SK-MEL-5 (cell line): Measurements from ENCODE around the gene DQX1. TPM values are rescaled to one million over a fixed set of nuclear protein-coding genes. Genes with fewer than 3 reads are reported as not detected.
A peak's percentile ranks its signal among the peaks of the same experiment; 100 is the strongest.
"Not testable (repeated sequence)": the region's sequence is repeated elsewhere in the genome, so short reads cannot be mapped to it uniquely, and the experiment has no call there.

Experiments used
- DNase-seq: peaks from one replicate; pipeline ENCODE4 v3.0.0-alpha.2; 2016; ENCODE audit warnings: low read depth, low spot score
- in situ Hi-C: cut with HindIII; loops from 2 replicates; pipeline ENCODE4 v1.10.0; 2016; ENCODE audit warnings: low sequenced_read_pairs, high pct_unique_total_duplicates, low pct_unique_long_range_greater_than_20kb
- polyA plus RNA-seq, 2 experiments: library from polyadenylated mRNA; depleted of rRNA; stranded (reverse); fragments of >200 nt; gene quantifications; 2 replicates each; pipeline ENCODE4 v1.2.3, GENCODE V29; 2015
- total RNA-seq: library from RNA; depleted of rRNA; stranded (reverse); fragments of >200 nt; shearing (Covaris generic); gene quantifications from 2 replicates; pipeline ENCODE4 v1.2.3, GENCODE V29; 2014; rRNA removed

The DQX1 gene, protein sequence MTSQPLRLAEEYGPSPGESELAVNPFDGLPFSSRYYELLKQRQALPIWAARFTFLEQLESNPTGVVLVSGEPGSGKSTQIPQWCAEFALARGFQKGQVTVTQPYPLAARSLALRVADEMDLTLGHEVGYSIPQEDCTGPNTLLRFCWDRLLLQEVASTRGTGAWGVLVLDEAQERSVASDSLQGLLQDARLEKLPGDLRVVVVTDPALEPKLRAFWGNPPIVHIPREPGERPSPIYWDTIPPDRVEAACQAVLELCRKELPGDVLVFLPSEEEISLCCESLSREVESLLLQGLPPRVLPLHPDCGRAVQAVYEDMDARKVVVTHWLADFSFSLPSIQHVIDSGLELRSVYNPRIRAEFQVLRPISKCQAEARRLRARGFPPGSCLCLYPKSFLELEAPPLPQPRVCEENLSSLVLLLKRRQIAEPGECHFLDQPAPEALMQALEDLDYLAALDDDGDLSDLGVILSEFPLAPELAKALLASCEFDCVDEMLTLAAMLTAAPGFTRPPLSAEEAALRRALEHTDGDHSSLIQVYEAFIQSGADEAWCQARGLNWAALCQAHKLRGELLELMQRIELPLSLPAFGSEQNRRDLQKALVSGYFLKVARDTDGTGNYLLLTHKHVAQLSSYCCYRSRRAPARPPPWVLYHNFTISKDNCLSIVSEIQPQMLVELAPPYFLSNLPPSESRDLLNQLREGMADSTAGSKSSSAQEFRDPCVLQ
- 0.16 and 0.21 TPM in 2 replicates for total RNA-seq
- polyA plus RNA-seq (2015; cell fraction: cytosol; rRNA removed) = 0.25 and 0.47 TPM in 2 replicates
- polyA plus RNA-seq (2015; cell fraction: nucleus; rRNA removed) = 1.4 and 5.1 TPM in 2 replicates

DNA sequence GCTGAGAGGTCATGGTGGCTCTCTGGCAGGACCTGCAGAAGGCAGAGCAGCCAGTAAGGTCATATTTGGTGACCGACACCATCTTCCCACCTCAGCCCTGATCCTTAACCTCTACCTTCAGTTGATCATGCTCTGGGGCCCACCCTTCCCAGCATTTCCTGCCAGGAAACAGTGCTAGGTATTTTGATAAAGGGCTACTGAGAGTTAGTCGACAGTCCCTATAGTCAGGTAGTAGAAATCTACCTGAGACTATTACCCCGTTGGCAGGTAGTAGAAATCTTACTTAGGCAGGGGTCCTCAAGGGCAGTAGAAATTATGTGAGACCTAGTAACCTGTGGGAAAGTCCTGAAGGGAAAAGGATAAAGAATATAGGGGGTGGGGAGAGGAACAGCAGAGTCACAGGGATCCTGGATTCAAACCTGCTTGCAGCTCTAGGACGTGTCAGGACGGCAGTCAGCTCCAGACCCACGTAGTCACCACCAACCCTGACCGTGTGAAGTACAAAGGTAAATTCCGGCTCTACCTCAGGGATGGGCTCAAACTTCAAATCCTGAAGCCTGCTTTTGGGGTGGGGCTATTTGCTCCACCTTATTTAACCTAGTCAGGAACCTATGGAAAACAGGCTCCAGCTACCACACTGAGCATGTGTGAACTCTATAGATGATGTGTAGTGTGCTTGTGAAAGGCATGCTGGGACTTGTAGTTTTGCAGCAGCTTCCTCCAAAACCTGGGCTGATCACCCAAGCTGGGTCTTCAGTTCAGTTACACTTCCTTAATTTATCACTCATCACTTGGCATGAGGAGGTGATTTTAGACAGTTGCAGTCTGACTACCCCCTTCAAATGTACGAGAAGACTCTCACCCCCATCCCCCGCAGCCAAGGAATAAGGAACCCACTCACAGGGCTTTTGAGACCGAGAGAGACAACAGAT, at the start of gene DQX1:
Gene DQX1 (minus strand): TSS at position 515 of the 932 bp plus-strand sequence. CDS start 502 bp downstream, at position 13.
- in situ Hi-C loops = no loop called here
- peak; percentile 84 for DNase-seq

DNA sequence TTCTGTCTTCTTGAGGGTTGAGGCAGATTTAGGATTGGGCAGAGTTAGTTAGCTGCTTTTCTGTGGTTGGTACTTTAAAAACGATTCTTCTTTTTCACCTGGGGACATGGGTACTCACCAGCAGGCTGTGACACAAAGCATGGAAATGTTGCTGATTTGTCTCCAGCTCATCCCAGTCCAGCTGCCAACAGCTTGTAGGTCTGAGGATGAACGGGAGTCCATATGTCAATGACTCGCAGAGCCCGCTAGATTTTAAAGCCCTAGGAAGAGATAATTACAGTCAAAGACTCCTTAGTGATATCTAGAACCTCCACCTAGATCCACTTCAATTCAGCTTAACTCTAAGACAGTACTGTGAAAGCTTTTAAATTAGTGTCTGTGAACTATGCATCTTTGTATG, 49.3 kb upstream of the DQX1 start:
- in situ Hi-C loops = no loop called here
- DNase-seq = no peak

DNA sequence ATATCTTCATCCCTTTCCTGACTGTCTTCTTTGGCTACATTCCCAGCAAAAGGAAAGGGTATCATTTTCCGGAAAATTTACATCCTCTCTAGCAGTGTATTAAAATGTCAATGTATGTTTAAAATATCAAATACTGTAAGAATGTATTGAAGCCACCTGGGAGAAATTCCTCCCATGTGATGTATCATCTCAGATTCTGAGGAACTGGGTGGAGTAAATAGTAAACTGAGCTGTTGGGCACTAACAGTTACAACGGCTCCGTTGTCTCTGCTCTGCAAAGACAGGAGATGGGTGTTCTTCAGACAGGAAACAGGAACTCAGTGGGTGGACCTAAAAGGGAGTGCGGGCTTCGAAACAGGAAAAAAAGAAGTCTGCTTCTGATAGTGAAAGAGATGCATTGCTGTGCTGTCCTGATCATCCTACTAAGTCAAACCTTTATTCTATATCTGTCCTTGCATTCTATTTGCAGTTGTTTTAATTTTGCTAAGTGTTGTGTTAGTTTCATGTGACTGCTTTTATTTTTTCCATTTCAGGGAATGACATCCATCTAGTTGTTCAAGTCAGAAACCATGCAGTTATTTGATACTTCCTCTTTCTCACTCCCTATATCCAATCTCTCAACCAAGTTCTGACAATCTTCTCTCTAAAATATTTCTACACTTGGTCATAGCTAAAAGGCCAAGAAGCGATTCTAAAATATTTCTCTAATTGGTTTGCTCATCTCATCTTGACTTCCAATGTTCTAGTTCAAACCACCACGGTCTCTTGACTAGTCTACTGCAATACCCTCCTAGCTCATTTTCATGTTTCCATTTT, 47.9 kb upstream of the DQX1 start:
- peak; percentile 97 for DNase-seq
- in situ Hi-C loops = no loop called here

DNA sequence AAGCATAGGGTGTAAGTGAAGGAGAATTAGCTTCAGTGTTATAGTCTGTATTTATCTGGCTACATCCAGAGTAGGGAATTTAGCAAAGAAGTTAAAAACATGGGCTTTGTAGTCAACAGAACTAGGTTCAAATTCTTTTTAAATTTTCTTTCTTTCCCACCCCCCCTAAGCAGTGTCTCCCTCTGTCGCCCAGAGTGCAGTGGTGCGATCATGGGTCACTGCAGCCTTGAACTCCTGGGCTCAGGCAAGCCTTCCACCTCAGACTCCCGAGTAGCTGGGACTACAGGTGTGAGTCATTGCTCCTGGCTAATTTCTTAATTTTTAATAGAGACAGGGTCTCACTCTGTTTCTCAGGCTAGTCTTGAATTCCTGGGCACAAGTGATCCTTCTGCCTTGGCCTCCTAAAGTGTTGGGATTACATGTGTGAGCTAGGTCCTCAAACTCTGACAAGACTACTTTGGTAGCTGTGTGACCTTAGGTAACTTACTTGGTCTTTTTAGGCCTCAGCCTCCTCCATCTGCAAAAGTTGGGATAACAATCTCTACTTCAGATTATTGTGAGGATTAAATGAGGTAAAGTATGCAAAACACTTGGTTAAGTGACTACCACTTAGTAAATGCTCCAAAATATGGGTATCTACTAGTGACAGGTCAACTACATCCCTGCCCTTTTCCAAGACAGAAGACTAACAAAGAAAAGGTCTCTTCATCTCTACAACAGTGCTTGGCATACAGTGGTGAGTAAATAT, 46.3 kb upstream of the DQX1 start:
- in situ Hi-C loops = no loop called here

DNA sequence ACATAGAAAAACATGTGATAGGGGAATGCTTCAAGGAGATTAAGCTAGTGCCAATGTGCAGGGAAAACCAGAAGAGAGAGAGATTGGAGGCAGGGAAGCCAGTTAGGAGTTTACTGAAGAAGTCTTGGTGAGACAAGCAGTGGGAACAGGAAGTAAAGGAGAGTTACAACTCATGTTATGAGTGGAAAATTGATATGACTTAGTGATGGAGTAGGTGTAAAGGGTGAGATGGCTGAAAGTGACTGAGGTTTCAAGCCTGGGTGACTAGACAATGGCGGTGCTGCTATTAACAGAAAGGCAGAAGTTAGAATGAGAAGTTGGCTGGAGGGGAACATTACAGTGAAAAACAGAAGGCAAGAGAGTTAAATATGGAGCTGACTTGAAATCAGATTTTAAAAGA, 45.0 kb upstream of the DQX1 start:
- no peak for DNase-seq
- in situ Hi-C loops = no loop called here

More for the DNA sequence above, 46.3 kb upstream of the DQX1 start:
- no peak for DNase-seq

- DNase-seq = no peak
- in situ Hi-C loops = no loop called here
Observed at GRCh38 chr2:74569686-74570085, 43.7 kb upstream of the DQX1 start.

DNA sequence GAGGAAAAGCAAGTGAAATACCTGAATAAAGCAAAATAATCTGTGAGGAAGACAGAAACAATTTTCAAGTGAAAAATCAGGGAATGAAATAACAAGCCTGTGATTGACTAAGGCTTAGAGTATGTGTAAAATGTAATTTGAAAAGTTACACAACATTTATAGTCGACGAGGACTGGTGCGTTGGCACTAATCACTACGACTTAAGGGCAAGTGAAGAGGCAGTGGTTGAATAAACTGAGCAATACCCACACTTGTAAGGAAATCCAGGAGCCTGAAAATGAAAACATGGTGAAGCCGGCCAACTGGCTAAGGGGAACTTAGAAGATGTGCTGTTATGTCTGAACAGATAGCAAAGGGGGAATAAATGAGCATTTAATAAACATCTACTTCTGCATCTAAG, 41.9 kb upstream of the DQX1 start:
- no peak for DNase-seq
- in situ Hi-C loops = no loop called here

DNA sequence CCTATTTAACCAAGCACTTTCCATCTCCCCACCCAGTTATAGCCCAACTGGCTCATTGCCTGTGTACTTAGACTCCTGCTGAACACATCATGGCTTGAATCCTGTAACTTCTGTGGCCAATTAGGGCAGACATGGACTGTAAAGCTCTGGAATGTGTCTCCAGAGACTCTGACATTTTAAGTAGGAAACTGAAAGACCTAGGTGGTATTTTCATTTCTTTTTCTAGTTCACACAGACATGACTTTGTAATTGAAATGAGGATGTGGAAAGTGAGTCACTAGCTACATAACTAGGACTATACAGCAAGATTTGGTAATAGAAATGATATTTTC, 40.7 kb upstream of the DQX1 start:
- peak; percentile 59 for DNase-seq

GRCh38 chr2:74566076-74566753, 40.2 kb upstream of the DQX1 start:
- DNase-seq = no peak
- in situ Hi-C loops = no loop called here

More for the DNA sequence above, 40.7 kb upstream of the DQX1 start:
- in situ Hi-C loops = no loop called here

- DNase-seq = no peak
- in situ Hi-C loops = no loop called here
Observed at GRCh38 chr2:74564222-74564621, 38.2 kb upstream of the DQX1 start.

DNA sequence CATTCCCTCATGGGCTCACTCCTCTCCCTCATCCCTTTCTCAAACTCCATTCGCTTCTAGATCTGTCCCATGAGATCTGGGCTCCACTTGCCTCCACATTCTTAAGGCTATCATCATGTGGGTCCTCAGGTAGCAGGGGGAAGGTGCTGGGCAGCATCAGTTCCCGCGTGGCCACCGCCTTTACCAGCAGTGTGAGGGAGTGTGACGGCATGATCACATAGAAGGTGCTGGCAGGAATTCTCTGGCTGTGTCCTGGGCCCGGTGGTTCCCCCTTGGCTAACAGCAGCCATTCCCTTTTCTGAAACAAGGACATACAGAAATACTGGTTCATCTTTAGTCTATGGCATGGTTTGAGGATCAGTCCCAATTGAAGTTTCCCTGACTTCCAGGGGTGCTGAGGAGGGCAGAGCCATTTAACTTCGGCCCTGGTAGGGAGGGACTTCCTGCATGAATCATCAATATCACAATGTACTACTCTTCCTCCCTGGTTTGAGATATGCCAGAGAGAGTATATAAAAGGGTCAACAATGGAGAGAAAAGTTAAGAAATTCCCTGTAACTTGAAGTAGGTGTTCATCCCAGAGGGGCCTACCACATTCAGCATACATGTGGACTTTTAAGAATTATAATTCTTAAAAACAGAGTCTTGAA, 36.2 kb upstream of the DQX1 start:
- DNase-seq = no peak
- in situ Hi-C loops = no loop called here

DNA sequence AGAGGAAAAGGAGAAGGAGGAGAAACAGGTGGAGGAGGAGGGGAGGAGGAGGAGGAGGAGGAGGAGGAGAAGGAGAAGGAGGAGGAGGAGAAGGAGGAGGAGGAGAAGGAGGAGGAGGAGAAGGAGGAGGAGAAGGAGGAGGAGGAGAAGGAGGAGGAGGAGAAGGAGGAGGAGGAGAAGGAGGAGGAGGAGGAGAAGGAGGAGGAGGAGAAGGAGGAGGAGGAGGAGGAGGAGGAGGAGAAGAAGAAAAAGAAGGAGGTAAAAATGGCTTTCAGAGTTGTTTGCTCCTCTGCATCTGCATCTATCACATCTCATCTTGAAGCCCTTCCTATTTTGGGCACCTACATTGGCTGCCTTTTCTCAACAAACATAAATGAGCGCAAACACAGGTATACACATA, 35.0 kb upstream of the DQX1 start:
- in situ Hi-C loops = not testable (repeated sequence)

DNA sequence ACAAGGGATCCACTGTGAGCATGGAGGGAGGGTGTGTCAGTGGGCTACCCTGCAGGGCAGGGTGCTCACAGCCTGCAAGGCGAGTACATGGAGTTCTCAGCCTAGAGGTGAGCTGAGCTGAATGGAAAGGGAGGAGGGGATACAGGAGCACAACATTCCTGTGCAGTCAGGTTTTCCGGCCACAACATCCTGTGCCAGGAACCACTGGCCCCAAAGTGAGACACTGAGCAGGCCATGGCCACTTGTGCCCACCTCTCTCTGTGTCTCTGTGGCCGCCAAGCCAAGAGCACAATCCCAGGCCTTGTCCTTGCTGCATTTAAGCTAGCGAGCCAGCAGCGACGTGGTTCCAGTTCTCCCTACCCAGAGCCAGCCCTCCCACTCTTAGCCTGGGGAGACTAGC, 34.6 kb upstream of the DQX1 start:
- DNase-seq = no peak
- in situ Hi-C loops = no loop called here

More for the DNA sequence above, 35.0 kb upstream of the DQX1 start:
- DNase-seq = not testable (repeated sequence)

- in situ Hi-C loops = no loop called here
Observed at GRCh38 chr2:74559912-74560311, 33.9 kb upstream of the DQX1 start.

More at GRCh38 chr2:74559912-74560311, 33.9 kb upstream of the DQX1 start:
- no peak for DNase-seq
